ENCODE data around the gene IGFN1.

- TF ChIP-seq CTCF (conservative IDR thresholded peaks at IDR 0.05; ENCODE audit: low read depth in 2 of 2) (no peak), REST (IDR thresholded peaks at IDR 0.05; ENCODE audit: unreplicated experiment) (no peak), POLR2AphosphoS5 (IDR thresholded peaks at IDR 0.05; ENCODE audit: low read depth) (no peak), EZH2 (IDR thresholded peaks at IDR 0.05; ENCODE audit: low read depth, unreplicated experiment) (no peak), CREB1 (CRISPR knock-in tag; IDR thresholded peaks at IDR 0.05; ENCODE audit: low read depth) (no peak), JUNB (IDR thresholded peaks at IDR 0.05; ENCODE audit: unreplicated experiment) (no peak), EZH2phosphoT487 (IDR thresholded peaks at IDR 0.05; ENCODE audit: unreplicated experiment) (no peak)
Observed at GRCh38 chr1:201222125-201222524, 31.5 kb downstream of the IGFN1 start.
